ENCODE measurements around the gene LSP1.
"Not testable (repeated sequence)": the region's sequence is repeated elsewhere in the genome, so short reads cannot be mapped to it uniquely, and the experiment has no call there.

- TF ChIP-seq EP300 (IDR thresholded peaks at IDR 0.05; ENCODE audit: low read depth); CTCF (IDR thresholded peaks at IDR 0.05): not testable (repeated sequence)
These were observed 23.0 kb downstream of the LSP1 start for GRCh38 chr11:1875851-1876301.

Data from transverse colon (tissue), 3 donors.